Measurements from ENCODE around the gene SHKBP1. TPM values are rescaled to one million over a fixed set of nuclear protein-coding genes. Genes with fewer than 3 reads are reported as not detected.

The SHKBP1 gene
- total and polyA plus RNA-seq, 9 of the 15 experiments (the other 6 are each of a cell fraction or from before 2014, with no cell fraction given), result 1.2 to 58.1 (median 22.3) TPM

DNA sequence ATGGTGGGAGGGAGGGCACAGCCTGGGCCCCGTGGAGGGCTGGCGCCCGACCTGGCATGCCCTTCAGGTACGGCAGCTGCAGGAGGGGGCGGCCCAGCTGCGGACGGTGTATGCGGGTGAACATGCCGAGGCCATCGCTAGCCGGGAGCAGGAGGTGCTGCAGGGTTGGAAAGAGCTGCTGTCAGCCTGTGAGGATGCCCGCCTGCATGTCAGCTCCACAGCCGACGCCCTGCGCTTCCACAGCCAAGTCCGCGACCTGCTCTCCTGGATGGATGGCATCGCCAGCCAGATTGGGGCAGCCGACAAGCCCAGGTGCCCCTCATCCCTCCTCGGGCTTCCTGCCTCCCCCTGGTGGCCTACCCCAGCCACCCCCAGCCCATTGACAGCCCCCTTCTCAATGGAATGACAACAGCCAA, 16.6 kb upstream of the SHKBP1 start:
- intact Hi-C loops (cut with micrococcal nuclease), result no loop called here
- H4K20me1 ChIP-seq (replicated peaks; ENCODE audit: control insufficient read depth, insufficient read depth, low read length), result no peaks in the 10 kb centered on the region
- H3K27me3 ChIP-seq (ENCODE audit: control insufficient read depth in 2 of 2, insufficient read depth in 2 of 2, low read length in 2 of 2), result peaks cover 12 to 32% of the 10 kb centered on the region in 2 experiments
- ATAC-seq (peak; percentile 56; the same call in 2 of the 3 replicates), DNase-seq (ENCODE audit: extremely low read depth in 1 of 4, low spot score in 3 of 4) (no peak), FAIRE-seq (no peak)
- H3K9me1 ChIP-seq (ENCODE audit: control insufficient read depth, insufficient read depth, low read length), result no peaks in the 10 kb centered on the region
- ChIA-PET POLR2A (interaction anchor here (0.7 kb wide), 1 partner anchor 184 kb away, joined by 3 read pairs; no protein-coding TSS in a partner anchor), CTCF (ENCODE audit: low intra/inter-chr PET ratio) (no interaction called here)
- peaks cover 0 to 17% of the 10 kb centered on the region in 2 experiments; a peak in 2 of 5 replicates for H3K4me1 ChIP-seq (replicated peaks in 1 of 2; ENCODE audit: control insufficient read depth in 2 of 2, insufficient read depth in 2 of 2, low read length in 2 of 2)
- H3K36me3 ChIP-seq (ENCODE audit: control insufficient read depth, insufficient read depth, low read length), result no peaks in the 10 kb centered on the region
- no peaks in the 10 kb centered on the region for H3K79me2 ChIP-seq (ENCODE audit: control insufficient read depth, insufficient read depth, low read length)
- no peak overlapping the region for H2AFZ ChIP-seq (ENCODE audit: low read depth, low read length)
- no peak overlapping the region for H3K27ac ChIP-seq (ENCODE audit: extremely low read depth, low read depth, low read length)
- H3K4me3 ChIP-seq, result no peak overlapping the region
- 24% methylated on average over 19 of the region's 20 CpGs for WGBS (ENCODE audit: insufficient coverage, low coverage, missing lambda C conversion rate)
- H3K9ac ChIP-seq (ENCODE audit: insufficient read depth in 1 of 2, low read depth in 2 of 2, low read length in 2 of 2), result peak overlapping the region in 1 of 2 experiments; percentile 64; a peak in 1 of 4 replicates
- in situ Hi-C loops (cut with MboI), result no loop called here
- no peaks in the 10 kb centered on the region for H3K9me3 ChIP-seq (replicated peaks; ENCODE audit: control insufficient read depth, insufficient read depth, low read depth, low read length)
- H3K4me2 ChIP-seq (ENCODE audit: insufficient read depth, low read length), result no peak overlapping the region
- BruUV-seq (replicated peaks), result no TSS peak
- TF ChIP-seq SNIP1 (IDR thresholded peaks at IDR 0.05; ENCODE audit: low read depth) (no peak), HMGN3 (IDR thresholded peaks at IDR 0.05; ENCODE audit: borderline replicate concordance, extremely low read depth, insufficient read length, low read depth, low read length) (peak; percentile 38)

DNA sequence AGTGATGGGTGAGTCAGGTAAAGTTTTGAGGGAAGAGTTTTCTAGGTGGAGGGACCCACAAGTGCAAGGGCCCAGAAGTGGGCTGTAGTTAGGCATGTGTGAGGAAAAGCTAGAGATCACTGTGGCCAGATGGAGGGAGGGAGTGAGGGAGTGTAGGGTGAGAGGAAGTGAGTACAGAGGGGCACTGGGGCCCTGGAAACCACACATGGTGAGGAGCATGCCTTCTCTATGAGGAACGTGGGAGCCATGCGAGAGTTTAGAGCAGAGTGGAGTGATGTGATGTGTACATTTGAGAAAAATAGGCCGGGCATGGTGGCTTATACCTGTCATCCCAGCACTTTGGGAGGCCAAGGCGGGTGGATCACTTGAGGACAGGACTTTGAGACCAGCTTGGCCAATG, 14.7 kb upstream of the SHKBP1 start:
- no TSS peak for BruUV-seq (replicated peaks)
- H3K27ac ChIP-seq (ENCODE audit: extremely low read depth, low read depth, low read length), result no peak overlapping the region
- ATAC-seq (no peak), FAIRE-seq (no peak), DNase-seq (ENCODE audit: extremely low read depth in 1 of 4, low spot score in 3 of 4) (no peak)
- no peak overlapping the region for H3K4me3 ChIP-seq
- no peaks in the 10 kb centered on the region for H3K36me3 ChIP-seq (ENCODE audit: control insufficient read depth, insufficient read depth, low read length)
- peaks cover 0 to 19% of the 10 kb centered on the region in 2 experiments; a peak in 2 of 5 replicates for H3K4me1 ChIP-seq (replicated peaks in 1 of 2; ENCODE audit: control insufficient read depth in 2 of 2, insufficient read depth in 2 of 2, low read length in 2 of 2)
- 19% methylated on average over 4 of the region's 4 CpGs for WGBS (ENCODE audit: insufficient coverage, low coverage, missing lambda C conversion rate)
- intact Hi-C loops (cut with micrococcal nuclease) (no loop called here), in situ Hi-C loops (cut with MboI) (no loop called here)
- H3K9me1 ChIP-seq (ENCODE audit: control insufficient read depth, insufficient read depth, low read length), result no peaks in the 10 kb centered on the region
- no peaks in the 10 kb centered on the region for H3K79me2 ChIP-seq (ENCODE audit: control insufficient read depth, insufficient read depth, low read length)
- no peak overlapping the region for H2AFZ ChIP-seq (ENCODE audit: low read depth, low read length)
- no peaks in the 10 kb centered on the region for H3K9me3 ChIP-seq (replicated peaks; ENCODE audit: control insufficient read depth, insufficient read depth, low read depth, low read length)
- no peaks in the 10 kb centered on the region for H4K20me1 ChIP-seq (replicated peaks; ENCODE audit: control insufficient read depth, insufficient read depth, low read length)
- CTCF ChIA-PET (ENCODE audit: low intra/inter-chr PET ratio), result no interaction called here
- H3K4me2 ChIP-seq (ENCODE audit: insufficient read depth, low read length), result no peak overlapping the region
- POLR2A ChIA-PET, result no interaction called here
- H3K9ac ChIP-seq (ENCODE audit: insufficient read depth in 1 of 2, low read depth in 2 of 2, low read length in 2 of 2), result no peak overlapping the region
- H3K27me3 ChIP-seq (ENCODE audit: control insufficient read depth in 2 of 2, insufficient read depth in 2 of 2, low read length in 2 of 2), result peaks cover 10 to 38% of the 10 kb centered on the region in 2 experiments; a peak in 4 of 5 replicates
- TF ChIP-seq, protein P1, sequence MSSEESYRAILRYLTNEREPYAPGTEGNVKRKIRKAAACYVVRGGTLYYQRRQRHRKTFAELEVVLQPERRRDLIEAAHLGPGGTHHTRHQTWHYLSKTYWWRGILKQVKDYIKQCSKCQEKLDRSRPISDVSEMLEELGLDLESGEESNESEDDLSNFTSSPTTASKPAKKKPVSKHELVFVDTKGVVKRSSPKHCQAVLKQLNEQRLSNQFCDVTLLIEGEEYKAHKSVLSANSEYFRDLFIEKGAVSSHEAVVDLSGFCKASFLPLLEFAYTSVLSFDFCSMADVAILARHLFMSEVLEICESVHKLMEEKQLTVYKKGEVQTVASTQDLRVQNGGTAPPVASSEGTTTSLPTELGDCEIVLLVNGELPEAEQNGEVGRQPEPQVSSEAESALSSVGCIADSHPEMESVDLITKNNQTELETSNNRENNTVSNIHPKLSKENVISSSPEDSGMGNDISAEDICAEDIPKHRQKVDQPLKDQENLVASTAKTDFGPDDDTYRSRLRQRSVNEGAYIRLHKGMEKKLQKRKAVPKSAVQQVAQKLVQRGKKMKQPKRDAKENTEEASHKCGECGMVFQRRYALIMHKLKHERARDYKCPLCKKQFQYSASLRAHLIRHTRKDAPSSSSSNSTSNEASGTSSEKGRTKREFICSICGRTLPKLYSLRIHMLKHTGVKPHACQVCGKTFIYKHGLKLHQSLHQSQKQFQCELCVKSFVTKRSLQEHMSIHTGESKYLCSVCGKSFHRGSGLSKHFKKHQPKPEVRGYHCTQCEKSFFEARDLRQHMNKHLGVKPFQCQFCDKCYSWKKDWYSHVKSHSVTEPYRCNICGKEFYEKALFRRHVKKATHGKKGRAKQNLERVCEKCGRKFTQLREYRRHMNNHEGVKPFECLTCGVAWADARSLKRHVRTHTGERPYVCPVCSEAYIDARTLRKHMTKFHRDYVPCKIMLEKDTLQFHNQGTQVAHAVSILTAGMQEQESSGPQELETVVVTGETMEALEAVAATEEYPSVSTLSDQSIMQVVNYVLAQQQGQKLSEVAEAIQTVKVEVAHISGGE (CRISPR knock-in tag; IDR thresholded peaks at IDR 0.05), result no peak
- TF ChIP-seq KDM4B (IDR thresholded peaks at IDR 0.05; ENCODE audit: borderline replicate concordance in 2 of 2, low read depth in 1 of 2) (no peak), NCOA4 (IDR thresholded peaks at IDR 0.05; ENCODE audit: partially characterized antibody) (no peak), TAF7 (tag; IDR thresholded peaks at IDR 0.05) (no peak), NELFE (IDR thresholded peaks at IDR 0.05; ENCODE audit: insufficient read depth, insufficient read length) (no peak), ILF3 (IDR thresholded peaks at IDR 0.05; ENCODE audit: borderline replicate concordance) (no peak), HDGF (IDR thresholded peaks at IDR 0.05) (no peak), POLR3G (IDR thresholded peaks at IDR 0.05; ENCODE audit: extremely low read depth, insufficient read length, insufficient replicate concordance) (no peak), BRF1 (IDR thresholded peaks at IDR 0.05; ENCODE audit: borderline replicate concordance, extremely low read depth, insufficient read length) (no peak)
- TF ChIP-seq, protein P2, sequence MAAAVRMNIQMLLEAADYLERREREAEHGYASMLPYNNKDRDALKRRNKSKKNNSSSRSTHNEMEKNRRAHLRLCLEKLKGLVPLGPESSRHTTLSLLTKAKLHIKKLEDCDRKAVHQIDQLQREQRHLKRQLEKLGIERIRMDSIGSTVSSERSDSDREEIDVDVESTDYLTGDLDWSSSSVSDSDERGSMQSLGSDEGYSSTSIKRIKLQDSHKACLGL (CRISPR knock-in tag; IDR thresholded peaks at IDR 0.05; ENCODE audit: borderline replicate concordance, poor library complexity, severe bottlenecking), result no peak

All from K562 (cell line).